H1 (cell line): ENCODE measurements around the gene PNRC1. TPM values are rescaled to one million over a fixed set of nuclear protein-coding genes. Genes with fewer than 3 reads are reported as not detected.

Experiments used
- CBX5 ChIP-seq: fragments of 300-800, 300-1000 bp; sonication (generic); IDR thresholded peaks from 2 replicates; pipeline ENCODE4 v1.7.1; 2016; ENCODE audit warnings: antibody characterized with exemption, low read length, low read depth
- CTBP2 ChIP-seq: IDR thresholded peaks from 2 replicates; pipeline ENCODE4 v1.7.0; 2011; ENCODE audit warnings: borderline replicate concordance, mild to moderate bottlenecking, moderate library complexity, mixed read lengths, low read length; ENCODE audit not compliant: insufficient read depth, insufficient read length
- HDAC6 ChIP-seq: IDR thresholded peaks from one replicate; pipeline ENCODE4 v1.7.1; 2012; ENCODE audit warnings: low read depth, mild to moderate bottlenecking, inconsistent platforms, low read length, moderate library complexity
- POLR2A ChIP-seq, 2 experiments: IDR thresholded peaks; 1 replicate in 1 of 2; 2 replicates in 1 of 2; pipeline ENCODE4 v1.6.1; 2011; ENCODE audit warnings: low read depth in 2 of 2, low read length in 2 of 2, mild to moderate bottlenecking in 2 of 2; ENCODE audit errors: control extremely low read depth in 1 of 2
- YY1 ChIP-seq: IDR thresholded peaks from 2 replicates; pipeline ENCODE4 v1.6.1; 2011; ENCODE audit warnings: low read depth, mild to moderate bottlenecking, low read length
- polyA plus RNA-seq, 7 experiments: library from polyadenylated mRNA; depleted of rRNA in 3 of 7; stranded (reverse) in 5 of 7; unstranded in 2 of 7; fragments of >200 nt in 5 of 7; fragments of 200-250 nt in 2 of 7; gene quantifications; 1 replicate in 5 of 7; 2 replicates in 1 of 7; 4 replicates in 1 of 7; pipeline versions ENCODE4 v1.2.1 to v1.2.3, GENCODE V29; 2011 to 2013; ENCODE audit warnings: missing spikeins in 2 of 7, mixed read lengths in 2 of 7
- total RNA-seq: library from RNA; stranded (reverse); fragmentation: NEBNext Ultra II Directional; extraction: Animal tissue kit (Norgen Biotek cat#: 25700); gene quantifications from 2 replicates; pipeline ENCODE4 v1.2.1, GENCODE V29; 2021
- TF ChIP-seq, protein P1 (sequence below): IDR thresholded peaks from 2 replicates; pipeline ENCODE4 v1.6.1; 2012; ENCODE audit warnings: low read length, inconsistent platforms
- TF ChIP-seq, protein P2 (sequence below): fragments of 300-600 bp; sonication (generic); IDR thresholded peaks from 2 replicates; pipeline ENCODE4 v1.7.1; 2012; ENCODE audit warnings: low read length, moderate library complexity, mild to moderate bottlenecking, inconsistent platforms; ENCODE audit not compliant: insufficient replicate concordance

Gene PNRC1
- total and polyA plus RNA-seq, 2 of the 8 experiments (the other 6 are each of a cell fraction or from before 2014, with no cell fraction given) = 6.3 to 48.5 TPM

DNA sequence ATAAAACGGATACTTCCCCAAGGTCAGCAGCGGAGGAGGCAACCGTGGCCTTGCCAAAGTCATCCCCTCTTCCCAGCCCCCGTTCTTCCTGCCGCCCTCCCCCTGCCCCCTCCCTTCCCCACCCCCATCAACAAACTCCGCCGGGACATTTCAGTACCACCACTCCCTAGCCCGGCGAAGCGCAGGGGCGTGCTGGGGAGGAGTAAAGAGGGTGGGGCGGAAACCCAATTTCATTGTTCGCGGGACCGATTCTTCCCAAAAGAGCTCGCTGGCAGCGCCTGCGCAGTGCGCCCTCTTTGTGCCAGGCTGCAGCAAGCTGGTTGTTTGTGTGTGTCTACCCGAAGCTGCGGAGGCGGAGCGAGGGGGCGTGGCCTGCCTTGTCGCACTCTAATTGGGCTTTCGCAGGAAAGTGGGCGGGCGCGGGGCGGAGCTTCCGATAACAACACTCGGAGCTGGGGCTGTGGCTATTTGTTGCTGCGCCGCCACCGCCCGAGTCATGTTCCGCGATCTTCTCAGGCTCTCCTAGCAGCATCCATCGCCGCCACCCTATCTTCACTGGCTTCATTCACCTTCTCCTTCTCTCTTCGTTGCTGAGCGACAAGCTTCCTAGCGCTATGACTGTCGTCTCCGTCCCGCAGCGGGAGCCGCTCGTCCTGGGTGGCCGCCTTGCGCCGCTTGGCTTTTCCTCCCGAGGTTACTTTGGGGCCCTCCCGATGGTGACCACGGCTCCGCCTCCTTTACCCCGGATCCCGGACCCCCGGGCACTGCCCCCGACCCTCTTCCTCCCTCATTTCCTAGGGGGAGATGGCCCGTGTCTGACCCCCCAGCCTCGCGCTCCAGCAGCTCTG, at the start of gene PNRC1 (continued):
- TF ChIP-seq, protein P1, sequence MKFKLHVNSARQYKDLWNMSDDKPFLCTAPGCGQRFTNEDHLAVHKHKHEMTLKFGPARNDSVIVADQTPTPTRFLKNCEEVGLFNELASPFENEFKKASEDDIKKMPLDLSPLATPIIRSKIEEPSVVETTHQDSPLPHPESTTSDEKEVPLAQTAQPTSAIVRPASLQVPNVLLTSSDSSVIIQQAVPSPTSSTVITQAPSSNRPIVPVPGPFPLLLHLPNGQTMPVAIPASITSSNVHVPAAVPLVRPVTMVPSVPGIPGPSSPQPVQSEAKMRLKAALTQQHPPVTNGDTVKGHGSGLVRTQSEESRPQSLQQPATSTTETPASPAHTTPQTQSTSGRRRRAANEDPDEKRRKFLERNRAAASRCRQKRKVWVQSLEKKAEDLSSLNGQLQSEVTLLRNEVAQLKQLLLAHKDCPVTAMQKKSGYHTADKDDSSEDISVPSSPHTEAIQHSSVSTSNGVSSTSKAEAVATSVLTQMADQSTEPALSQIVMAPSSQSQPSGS = no peak
- TF ChIP-seq POLR2A (IDR thresholded peaks at IDR 0.05; ENCODE audit: control extremely low read depth in 1 of 2, low read depth in 2 of 2, low read length in 2 of 2) = peak; percentile 95 to 100
- TF ChIP-seq, protein P2, sequence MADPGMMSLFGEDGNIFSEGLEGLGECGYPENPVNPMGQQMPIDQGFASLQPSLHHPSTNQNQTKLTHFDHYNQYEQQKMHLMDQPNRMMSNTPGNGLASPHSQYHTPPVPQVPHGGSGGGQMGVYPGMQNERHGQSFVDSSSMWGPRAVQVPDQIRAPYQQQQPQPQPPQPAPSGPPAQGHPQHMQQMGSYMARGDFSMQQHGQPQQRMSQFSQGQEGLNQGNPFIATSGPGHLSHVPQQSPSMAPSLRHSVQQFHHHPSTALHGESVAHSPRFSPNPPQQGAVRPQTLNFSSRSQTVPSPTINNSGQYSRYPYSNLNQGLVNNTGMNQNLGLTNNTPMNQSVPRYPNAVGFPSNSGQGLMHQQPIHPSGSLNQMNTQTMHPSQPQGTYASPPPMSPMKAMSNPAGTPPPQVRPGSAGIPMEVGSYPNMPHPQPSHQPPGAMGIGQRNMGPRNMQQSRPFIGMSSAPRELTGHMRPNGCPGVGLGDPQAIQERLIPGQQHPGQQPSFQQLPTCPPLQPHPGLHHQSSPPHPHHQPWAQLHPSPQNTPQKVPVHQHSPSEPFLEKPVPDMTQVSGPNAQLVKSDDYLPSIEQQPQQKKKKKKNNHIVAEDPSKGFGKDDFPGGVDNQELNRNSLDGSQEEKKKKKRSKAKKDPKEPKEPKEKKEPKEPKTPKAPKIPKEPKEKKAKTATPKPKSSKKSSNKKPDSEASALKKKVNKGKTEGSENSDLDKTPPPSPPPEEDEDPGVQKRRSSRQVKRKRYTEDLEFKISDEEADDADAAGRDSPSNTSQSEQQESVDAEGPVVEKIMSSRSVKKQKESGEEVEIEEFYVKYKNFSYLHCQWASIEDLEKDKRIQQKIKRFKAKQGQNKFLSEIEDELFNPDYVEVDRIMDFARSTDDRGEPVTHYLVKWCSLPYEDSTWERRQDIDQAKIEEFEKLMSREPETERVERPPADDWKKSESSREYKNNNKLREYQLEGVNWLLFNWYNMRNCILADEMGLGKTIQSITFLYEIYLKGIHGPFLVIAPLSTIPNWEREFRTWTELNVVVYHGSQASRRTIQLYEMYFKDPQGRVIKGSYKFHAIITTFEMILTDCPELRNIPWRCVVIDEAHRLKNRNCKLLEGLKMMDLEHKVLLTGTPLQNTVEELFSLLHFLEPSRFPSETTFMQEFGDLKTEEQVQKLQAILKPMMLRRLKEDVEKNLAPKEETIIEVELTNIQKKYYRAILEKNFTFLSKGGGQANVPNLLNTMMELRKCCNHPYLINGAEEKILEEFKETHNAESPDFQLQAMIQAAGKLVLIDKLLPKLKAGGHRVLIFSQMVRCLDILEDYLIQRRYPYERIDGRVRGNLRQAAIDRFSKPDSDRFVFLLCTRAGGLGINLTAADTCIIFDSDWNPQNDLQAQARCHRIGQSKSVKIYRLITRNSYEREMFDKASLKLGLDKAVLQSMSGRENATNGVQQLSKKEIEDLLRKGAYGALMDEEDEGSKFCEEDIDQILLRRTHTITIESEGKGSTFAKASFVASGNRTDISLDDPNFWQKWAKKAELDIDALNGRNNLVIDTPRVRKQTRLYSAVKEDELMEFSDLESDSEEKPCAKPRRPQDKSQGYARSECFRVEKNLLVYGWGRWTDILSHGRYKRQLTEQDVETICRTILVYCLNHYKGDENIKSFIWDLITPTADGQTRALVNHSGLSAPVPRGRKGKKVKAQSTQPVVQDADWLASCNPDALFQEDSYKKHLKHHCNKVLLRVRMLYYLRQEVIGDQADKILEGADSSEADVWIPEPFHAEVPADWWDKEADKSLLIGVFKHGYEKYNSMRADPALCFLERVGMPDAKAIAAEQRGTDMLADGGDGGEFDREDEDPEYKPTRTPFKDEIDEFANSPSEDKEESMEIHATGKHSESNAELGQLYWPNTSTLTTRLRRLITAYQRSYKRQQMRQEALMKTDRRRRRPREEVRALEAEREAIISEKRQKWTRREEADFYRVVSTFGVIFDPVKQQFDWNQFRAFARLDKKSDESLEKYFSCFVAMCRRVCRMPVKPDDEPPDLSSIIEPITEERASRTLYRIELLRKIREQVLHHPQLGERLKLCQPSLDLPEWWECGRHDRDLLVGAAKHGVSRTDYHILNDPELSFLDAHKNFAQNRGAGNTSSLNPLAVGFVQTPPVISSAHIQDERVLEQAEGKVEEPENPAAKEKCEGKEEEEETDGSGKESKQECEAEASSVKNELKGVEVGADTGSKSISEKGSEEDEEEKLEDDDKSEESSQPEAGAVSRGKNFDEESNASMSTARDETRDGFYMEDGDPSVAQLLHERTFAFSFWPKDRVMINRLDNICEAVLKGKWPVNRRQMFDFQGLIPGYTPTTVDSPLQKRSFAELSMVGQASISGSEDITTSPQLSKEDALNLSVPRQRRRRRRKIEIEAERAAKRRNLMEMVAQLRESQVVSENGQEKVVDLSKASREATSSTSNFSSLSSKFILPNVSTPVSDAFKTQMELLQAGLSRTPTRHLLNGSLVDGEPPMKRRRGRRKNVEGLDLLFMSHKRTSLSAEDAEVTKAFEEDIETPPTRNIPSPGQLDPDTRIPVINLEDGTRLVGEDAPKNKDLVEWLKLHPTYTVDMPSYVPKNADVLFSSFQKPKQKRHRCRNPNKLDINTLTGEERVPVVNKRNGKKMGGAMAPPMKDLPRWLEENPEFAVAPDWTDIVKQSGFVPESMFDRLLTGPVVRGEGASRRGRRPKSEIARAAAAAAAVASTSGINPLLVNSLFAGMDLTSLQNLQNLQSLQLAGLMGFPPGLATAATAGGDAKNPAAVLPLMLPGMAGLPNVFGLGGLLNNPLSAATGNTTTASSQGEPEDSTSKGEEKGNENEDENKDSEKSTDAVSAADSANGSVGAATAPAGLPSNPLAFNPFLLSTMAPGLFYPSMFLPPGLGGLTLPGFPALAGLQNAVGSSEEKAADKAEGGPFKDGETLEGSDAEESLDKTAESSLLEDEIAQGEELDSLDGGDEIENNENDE = no peak
- no peak for TF ChIP-seq HDAC6
- no peak for TF ChIP-seq CTBP2
- no peak for TF ChIP-seq CBX5
- TF ChIP-seq YY1 = no peak
